Urinary bladder (tissue), 4 donors: ENCODE data around the gene SLX9. TPM values are rescaled to one million over a fixed set of nuclear protein-coding genes. Genes with fewer than 3 reads are reported as not detected.

Experiments used
- DNase-seq: peaks from one replicate; pipeline ENCODE4 v3.0.0-alpha.2; 2015; ENCODE audit errors: extremely low spot score
- H3K27ac ChIP-seq: one replicate; pipeline ENCODE4 v1.5.1; 2013; ENCODE audit warnings: low read depth, mild to moderate bottlenecking, moderate library complexity
- H3K36me3 ChIP-seq: one replicate; pipeline ENCODE4 v1.6.1; 2013; ENCODE audit warnings: mild to moderate bottlenecking, moderate library complexity; ENCODE audit not compliant: insufficient read depth
- H3K4me1 ChIP-seq: one replicate; pipeline ENCODE4 v1.6.1; 2013; ENCODE audit warnings: mild to moderate bottlenecking, moderate library complexity; ENCODE audit not compliant: insufficient read depth
- H3K4me3 ChIP-seq: one replicate; pipeline ENCODE4 v1.5.1; 2013; ENCODE audit warnings: low read depth, low read length
- WGBS: extraction: QIAGEN DNeasy Blood & Tissue Kit; methylation state at CpG from one replicate; pipeline ENCODE4 v1.1.7; 2013; 5-methylcytosine and 5-hydroxymethylcytosine counted together
- polyA plus RNA-seq: library from polyadenylated mRNA; stranded (reverse); fragments of 200-250 nt; gene quantifications from one replicate; pipeline ENCODE4 v1.2.3, GENCODE V29; 2013
- total RNA-seq: library from RNA; depleted of rRNA; stranded (reverse); fragments of >200 nt; gene quantifications from one replicate; pipeline ENCODE4 v1.2.3, GENCODE V29; 2014
- donor health status: healthy with polysubstance abuse.
- donor health status: healthy.

The SLX9 gene
- total and polyA plus RNA-seq, 2 donors: 7.1 to 35.7 TPM

DNA sequence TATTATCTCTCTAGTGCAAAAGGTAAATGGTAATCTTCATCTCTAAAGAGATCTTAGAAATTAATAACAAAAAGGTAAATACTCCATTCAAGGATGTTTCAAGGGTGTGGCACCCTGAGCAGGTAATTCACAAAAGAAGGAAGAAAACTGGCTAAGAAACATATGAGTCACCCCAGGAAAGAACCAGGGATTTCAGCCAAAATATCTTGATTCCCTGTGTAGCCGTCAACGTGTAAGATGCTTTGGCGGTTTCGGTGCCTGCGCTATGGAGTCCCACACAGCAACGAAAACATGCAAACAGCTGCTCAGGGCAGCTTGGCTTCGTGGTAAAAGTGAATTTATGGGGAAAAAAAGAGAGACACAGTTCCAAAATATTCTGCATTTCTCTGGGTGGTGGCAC, 22.9 kb upstream of the SLX9 start:
- WGBS: 56% methylated on average over 7 of the region's 7 CpGs
- H3K27ac ChIP-seq: no peak overlapping the region
- H3K36me3 ChIP-seq: no peaks in the 10 kb centered on the region
- no peak for DNase-seq
- peaks cover 1% of the 10 kb centered on the region for H3K4me1 ChIP-seq
- H3K4me3 ChIP-seq: no peak overlapping the region

DNA sequence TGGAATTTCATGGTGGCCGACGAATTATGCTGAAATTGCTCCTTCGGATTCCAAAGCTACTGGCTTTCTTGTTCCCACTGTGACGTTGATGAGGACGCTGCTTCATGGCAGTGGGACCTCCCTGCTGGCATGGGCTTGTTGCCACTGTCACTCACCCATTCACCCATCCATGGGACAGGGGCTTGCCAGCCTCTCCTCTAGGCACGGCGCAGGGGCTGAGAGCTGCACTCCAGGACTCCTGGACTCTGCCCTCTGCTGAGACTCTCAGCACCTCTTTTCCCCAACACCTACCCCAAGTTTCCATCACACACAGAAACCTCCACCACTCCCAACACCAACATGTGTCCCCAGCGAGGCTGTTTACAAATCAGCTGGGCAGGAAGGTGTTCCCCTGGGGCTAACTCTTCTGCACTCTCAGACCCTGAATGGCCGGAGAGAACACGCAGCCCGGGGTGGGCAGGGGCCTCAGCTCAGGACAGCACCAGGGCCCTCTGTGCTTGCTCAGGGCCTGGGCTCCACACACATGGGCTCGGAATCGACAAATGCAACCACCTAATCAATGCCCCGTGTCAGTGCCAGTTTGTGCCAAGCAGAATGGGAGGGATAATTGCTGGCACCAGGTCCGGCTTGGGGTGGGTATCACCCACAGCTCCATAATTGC, 22.3 kb upstream of the SLX9 start:
- H3K4me3 ChIP-seq: no peak overlapping the region
- DNase-seq: no peak
- H3K36me3 ChIP-seq: no peaks in the 10 kb centered on the region
- peaks cover 1% of the 10 kb centered on the region for H3K4me1 ChIP-seq
- H3K27ac ChIP-seq: no peak overlapping the region
- 84% methylated on average over 15 of the region's 15 CpGs for WGBS

DNA sequence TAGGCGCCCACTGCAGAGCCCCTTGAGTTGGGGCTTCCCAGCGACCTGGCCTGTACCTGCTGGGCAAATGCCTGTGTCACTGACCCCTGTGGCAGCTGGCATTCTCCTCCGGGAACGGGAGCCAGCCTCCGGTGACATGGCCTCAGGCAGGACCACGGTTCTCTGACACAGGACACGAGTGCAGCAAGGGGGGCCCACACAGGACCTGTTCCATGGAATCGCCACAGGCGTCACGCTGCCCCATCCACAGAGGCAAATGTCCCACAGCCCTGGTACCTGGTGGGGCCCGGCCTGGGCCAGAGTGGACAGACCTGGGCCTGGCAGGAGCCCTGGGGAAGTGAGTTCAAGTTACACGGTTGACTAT, 21.7 kb upstream of the SLX9 start:
- H3K4me1 ChIP-seq: peaks cover 1% of the 10 kb centered on the region
- no peak for DNase-seq
- H3K4me3 ChIP-seq: no peak overlapping the region
- WGBS: 87% methylated on average over 12 of the region's 12 CpGs
- no peaks in the 10 kb centered on the region for H3K36me3 ChIP-seq
- no peak overlapping the region for H3K27ac ChIP-seq

DNA sequence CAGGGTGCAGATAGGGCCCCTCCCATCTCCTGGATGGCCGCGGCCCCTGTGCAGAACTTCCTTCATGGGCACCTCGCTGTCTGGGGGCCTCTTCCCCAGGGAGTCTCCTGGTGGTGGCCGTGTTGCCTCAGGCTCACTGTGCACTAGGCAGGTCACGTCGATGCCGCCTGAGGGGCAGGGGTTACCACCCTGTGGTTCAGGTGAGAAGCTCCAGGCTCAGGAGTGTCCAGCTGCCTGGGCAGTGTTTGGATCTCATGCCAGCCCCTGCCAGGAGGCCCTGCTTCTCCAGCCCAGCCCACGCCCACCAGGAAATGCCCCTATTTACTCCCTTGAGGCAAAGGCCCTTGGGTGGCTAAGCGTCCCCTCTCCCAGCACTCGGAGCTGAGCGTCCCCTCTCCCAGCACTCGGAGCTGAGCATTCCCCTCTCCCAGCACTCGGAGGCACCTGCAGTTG, 21.2 kb upstream of the SLX9 start:
- 71% methylated on average over 13 of the region's 13 CpGs for WGBS
- H3K4me3 ChIP-seq: no peak overlapping the region

DNA sequence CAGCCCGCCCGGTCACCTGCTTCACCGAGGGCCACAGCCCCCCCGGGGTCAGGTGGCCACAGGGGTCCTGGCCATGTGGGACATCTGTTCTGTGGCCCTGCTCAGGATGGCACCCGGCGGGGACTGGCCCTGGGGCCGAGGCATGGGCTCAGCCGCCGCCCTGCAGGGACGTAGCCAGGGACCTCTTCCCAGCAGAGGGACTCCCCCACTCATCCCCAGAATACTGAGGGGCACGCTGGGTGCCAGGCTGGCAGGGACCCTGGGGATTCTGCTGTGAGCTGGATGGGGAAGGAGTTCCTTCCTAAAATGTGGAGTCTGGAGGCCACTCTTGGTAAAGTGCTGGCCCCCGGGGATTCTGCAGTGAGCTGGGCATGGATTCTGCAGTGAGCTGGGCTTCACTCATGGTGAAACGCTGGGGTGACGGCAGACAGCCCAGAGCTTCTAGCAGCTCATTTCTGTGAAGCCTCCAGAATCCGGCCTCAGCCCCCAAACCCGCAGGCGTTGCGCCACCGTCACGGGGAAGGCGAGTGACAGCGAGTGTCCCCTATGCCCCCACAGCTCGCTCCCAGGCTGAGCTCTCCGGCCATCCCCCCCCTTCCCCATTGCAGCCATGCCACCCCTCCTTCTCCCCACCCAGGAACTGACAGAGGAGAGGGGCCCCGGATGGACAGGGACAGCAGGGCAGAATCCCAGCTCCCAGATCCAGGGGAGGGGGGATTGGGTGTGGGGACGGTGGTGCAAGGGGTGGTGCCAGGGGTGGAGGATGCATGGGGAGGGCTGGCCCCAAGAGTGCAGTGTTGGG, 20.5 kb upstream of the SLX9 start:
- Histone ChIP-seq H3K36me3 (no peaks in the 10 kb centered on the region), H3K4me3 (peak overlapping the region; percentile 40), H3K27ac (no peak overlapping the region), H3K4me1 (no peaks in the 10 kb centered on the region)
- WGBS: 69% methylated on average over 22 of the region's 26 CpGs
- no peak for DNase-seq

More for the DNA sequence above, 21.2 kb upstream of the SLX9 start:
- peaks cover under 1% of the 10 kb centered on the region for H3K4me1 ChIP-seq
- H3K27ac ChIP-seq: no peak overlapping the region
- H3K36me3 ChIP-seq: no peaks in the 10 kb centered on the region
- no peak for DNase-seq

DNA sequence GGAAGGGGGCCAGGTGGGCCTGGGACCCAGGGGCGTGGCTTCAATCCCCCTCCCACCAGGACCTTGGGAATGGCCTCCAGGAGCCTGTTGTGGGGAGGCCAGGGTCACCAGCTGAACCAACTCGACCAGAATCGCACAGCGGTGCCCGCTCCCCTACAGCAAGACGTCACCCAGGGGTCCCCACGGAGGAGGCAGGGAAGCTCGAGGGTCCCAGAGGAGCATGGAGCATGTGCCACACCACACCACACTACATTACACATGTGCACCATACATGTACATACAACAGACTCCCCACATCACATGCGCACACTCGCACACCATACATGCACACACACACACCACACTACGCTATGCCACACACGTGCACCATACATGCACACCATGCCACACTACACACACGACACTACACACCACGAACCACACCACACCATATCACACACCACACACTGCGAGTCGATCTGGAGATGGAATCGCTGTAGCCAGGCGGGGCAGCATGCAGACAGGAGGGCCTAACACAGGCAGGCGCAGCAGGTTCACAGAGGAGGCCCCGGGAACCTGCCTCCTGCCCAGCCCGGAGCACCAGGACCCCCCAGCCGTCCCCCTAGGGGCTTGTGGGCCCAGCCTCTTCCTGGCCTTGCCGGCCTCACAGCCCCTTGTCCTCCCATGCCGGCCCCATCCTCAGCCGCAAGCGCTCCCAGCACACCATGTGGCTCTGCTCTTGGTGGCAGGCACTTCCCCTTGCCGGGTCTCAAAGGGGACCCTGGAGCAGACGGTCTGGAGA, 19.7 kb upstream of the SLX9 start:
- Histone ChIP-seq H3K36me3 (no peaks in the 10 kb centered on the region), H3K4me1 (no peaks in the 10 kb centered on the region), H3K4me3 (peak overlapping the region; percentile 40), H3K27ac (no peak overlapping the region)
- DNase-seq: no peak
- 64% methylated on average over 28 of the region's 28 CpGs for WGBS

DNA sequence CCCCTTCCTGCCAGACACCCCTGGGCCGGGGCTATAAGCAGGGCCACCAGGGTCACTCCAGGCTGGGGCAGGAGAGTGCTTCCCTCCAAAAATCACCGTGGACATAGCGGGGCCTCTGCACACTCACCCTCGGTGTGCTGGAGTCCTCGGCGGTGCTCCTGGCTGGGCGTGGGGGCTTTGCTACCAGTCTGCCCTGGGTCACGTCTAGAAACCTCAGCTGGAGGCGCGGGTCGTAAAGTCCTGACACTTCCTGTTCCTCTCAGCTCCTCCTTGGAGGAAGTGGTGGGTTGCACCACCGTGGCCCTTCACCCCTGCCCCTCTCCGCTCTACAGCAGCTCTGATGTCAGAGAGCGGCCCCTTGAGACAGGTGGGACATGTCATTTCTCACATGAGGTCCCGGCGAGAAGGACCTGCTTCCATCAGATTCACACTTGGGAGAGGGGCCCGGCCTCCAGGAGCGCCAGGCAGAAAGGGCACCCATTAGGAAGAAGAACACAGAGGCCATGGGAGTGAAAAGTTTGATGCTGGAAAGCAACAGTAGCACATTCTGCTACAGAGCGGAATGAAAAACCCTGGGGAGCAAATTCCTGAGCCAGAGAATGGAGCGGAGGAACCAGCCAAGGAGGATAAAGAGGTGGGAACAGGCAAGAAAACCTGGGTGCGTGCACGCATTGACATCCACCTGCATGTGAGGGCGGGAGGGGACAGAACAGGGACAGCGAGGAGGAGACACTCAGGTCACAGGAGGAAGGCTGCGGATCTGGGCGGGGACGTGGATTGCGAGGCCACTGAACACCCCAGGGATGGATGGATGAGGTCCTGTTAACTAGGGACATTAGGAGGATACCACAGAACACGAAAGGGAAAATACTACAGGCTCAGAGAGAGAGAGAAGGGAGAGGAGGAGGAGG, 18.9 kb upstream of the SLX9 start, which contains the start of gene ITGB2:
TSS of gene ITGB2 (minus strand) at position 206 of the 911 bp plus-strand sequence. CDS start 10,117 bp downstream, outside the sequence.
- peak within 1 kb of the TSS; percentile 40 for H3K4me3 ChIP-seq
- DNase-seq: no peak
- no peak within 1 kb of the TSS for H3K27ac ChIP-seq
- WGBS: 57% methylated on average over 29 of the region's 29 CpGs
- no peaks in the 10 kb centered on the region for H3K4me1 ChIP-seq
- H3K36me3 ChIP-seq: no peaks in the 10 kb centered on the region

DNA sequence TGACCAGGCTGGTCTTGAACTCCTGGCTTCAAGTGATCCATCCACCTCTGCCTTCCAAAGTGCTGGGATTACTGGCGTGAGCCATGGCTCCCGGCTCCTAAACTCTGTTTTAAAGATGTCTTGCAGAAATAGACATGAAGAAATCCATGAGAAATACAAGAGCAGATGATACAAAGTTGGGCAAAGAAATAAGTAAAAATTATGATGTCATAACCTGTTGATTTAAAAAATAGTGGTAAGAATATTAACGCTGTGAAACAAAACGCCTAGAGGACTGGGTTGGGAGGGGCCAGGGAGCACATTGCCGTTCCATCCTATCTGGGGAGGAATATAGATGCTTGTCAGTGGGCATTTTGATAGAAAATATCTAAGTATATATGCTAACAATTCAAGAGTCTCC, 17.9 kb upstream of the SLX9 start:
- DNase-seq: no peak
- no peak overlapping the region for H3K4me3 ChIP-seq
- no peak overlapping the region for H3K27ac ChIP-seq
- H3K4me1 ChIP-seq: no peaks in the 10 kb centered on the region
- WGBS: 80% methylated on average over 5 of the region's 5 CpGs
- H3K36me3 ChIP-seq: no peaks in the 10 kb centered on the region

DNA sequence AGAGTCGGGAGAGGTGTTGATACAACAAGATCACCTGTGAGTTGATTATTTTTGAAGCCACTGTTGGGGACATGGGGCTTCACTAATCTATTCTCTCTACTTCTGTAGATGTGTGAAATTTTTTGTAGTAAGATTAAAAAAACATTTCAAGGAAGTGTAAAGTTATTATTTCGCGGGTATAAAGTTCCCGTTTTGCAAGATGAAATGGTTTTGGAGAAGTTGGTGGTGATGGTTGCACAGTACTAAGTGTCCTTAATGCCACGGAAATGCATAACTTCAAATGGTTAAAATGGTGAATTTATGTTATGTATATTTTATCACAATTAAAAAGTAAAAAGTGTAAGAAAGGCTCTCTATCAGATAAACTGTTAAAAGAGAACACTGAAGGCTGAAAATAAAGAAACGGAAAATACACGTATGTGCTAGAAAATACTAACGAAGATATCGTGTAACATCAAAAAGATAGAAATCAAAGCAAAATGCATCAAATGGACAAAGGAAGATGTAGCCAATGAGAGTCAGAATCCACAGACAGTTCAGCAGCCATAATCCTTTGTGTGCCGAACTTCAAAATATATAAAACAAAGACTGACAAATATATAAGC, 16.2 kb upstream of the SLX9 start:
- H3K4me1 ChIP-seq: peaks cover 1% of the 10 kb centered on the region
- H3K4me3 ChIP-seq: no peak overlapping the region
- no peak overlapping the region for H3K27ac ChIP-seq
- no peaks in the 10 kb centered on the region for H3K36me3 ChIP-seq
- WGBS: 84% methylated on average over 10 of the region's 10 CpGs
- DNase-seq: no peak

DNA sequence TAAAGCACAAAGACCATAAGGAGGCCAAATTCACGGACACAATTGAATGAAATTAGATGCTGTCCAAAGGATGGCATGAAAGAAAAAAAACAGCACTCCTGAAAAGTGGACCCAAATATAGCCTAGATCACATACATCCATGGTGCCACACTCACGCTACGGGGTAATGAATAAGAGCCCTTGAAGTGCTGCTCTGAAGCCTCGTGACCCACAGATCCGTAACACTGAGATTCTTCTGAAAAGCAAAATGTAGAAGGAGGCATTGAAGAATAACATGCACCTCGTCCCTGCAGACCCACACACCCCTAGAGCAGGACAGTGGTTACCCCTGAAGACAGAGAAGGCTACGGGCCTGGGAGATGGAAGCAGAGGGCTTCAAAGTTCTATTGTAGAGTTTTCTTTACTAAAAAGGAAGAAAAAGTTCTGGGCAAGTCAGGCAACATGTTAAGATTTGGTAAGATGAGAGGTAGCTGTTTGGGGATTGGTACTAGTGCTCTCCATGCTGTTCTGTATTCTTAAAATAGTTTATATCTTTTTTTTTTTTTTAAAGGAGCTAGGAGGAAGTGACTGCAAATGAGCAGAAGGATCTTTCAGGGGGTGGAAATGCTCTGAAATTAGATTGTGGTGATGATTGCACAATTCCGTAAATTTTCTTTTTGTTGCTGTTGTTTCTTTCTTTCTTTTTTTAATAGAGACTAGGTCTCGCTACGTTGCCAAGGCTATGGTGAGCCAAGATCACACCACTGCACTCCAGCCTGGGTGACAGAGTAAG, 15.0 kb upstream of the SLX9 start:
- no peak overlapping the region for H3K4me3 ChIP-seq
- H3K36me3 ChIP-seq: no peaks in the 10 kb centered on the region
- H3K4me1 ChIP-seq: peaks cover 1% of the 10 kb centered on the region
- 75% methylated on average over 10 of the region's 10 CpGs for WGBS
- no peak for DNase-seq
- H3K27ac ChIP-seq: no peak overlapping the region

DNA sequence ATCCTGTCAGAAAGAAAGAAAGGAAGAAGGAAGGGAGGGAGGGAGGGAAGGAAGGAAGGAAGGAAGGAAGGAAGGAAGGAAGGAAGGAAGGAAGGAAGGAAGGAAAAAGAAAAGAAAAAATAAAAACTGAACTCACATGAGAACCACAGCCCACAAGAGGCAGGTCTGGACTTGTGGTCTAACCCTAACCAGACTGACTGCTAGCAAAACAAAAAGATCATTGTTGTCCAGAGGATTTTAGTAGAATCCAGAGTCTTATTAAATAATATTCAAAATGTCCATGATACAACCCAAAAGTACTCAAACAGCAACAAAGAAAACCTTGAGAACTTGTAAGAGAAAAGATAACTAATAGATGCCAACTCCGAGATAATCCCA, 14.5 kb upstream of the SLX9 start:
- Histone ChIP-seq H3K4me1 (peaks cover 1% of the 10 kb centered on the region), H3K36me3 (no peaks in the 10 kb centered on the region), H3K4me3 (no peak overlapping the region), H3K27ac (no peak overlapping the region)
- no peak for DNase-seq
- WGBS: 89% methylated on average over 1 of the region's 1 CpG
